LNCAP (cell line): Measurements from ENCODE around the gene RTL10.

Source experiments
- TF ChIP-seq, protein P1 (sequence below): fragments of 450-650 bp; IDR thresholded peaks from 2 replicates; pipeline ENCODE4 v1.5.1; 2017; ENCODE audit warnings: mild to moderate bottlenecking

RTL10 gene

DNA sequence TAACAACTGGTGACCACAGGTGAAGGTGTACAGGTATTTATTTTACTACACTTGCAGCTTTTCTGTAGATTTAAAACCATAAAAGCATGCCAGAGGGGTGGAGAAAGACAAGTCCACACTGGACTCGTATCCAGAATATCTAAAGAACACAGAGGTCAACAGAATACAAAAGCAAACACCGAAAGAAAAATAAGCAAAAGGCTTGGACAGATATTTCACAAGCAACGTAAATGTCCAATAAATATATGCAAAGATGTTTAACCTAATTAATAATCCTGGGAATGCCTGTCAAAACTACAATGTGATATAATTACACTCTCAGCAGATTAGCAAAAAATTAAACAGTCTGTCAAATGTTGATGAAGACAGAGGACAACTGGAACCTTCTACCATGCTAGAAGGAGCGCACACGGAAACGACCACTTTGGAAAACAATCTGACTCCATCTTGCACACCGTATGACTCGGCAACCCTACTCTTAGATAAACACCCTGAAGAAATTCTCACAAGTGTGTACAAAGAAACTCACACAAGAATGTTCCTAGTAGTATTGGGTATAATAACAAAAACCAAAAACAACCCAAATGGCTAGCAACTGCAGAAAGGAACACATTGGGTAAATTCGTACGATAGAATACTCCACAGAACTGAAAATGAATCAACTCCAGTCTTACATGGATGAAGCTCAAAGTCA is 27.2 kb downstream of the RTL10 start:
- TF ChIP-seq, protein P1, sequence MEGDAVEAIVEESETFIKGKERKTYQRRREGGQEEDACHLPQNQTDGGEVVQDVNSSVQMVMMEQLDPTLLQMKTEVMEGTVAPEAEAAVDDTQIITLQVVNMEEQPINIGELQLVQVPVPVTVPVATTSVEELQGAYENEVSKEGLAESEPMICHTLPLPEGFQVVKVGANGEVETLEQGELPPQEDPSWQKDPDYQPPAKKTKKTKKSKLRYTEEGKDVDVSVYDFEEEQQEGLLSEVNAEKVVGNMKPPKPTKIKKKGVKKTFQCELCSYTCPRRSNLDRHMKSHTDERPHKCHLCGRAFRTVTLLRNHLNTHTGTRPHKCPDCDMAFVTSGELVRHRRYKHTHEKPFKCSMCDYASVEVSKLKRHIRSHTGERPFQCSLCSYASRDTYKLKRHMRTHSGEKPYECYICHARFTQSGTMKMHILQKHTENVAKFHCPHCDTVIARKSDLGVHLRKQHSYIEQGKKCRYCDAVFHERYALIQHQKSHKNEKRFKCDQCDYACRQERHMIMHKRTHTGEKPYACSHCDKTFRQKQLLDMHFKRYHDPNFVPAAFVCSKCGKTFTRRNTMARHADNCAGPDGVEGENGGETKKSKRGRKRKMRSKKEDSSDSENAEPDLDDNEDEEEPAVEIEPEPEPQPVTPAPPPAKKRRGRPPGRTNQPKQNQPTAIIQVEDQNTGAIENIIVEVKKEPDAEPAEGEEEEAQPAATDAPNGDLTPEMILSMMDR = no peak

DNA sequence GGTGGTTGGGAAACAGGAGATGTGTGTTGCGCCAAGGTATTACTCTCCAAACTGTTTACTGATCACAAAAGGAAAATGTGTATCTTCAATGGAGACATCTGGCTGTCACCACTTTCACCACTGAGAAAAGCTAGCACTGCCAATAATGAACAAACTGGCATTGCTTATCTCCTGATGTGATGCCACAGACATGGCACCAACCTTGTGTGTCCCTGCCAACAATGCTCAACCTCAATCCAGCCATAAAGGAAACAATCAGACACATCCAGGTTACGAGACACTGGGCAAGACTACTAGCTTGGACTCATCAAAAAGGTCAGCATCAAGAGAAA is 28.1 kb downstream of the RTL10 start:
- TF ChIP-seq, protein P1 = no peak

DNA sequence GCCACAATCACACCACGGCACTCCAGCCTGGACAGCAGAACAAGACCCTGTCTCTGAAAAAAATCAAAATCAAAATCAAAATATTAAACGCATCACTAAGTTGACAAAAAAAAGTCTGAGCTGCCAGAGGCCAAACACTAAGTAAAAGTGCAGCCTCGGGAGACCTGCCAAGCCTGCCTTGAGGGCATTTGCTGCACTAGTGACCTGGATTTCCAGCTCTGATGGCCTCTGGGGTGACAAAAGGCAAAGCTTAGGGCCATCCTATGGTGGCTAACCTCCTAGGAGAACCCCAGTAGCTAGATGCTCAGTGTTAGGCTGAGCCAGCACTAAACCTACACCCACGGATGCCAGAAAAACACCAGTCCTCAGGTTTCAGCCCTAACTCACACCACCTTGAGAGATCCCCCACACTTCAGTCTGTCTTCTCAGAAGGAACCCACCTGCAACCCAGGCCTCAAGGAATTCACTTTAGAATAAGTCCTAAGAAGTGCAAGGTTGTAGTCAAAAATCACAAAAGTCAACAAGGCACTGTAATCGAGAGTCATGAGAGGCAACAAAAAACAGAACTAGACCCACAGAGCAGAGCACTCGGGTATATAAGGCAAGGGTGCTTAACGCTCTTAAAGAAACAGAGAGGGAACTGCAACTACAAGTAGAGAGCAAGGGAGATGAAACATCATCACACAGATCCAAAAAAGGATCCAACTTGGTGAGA is 28.6 kb downstream of the RTL10 start:
- TF ChIP-seq, protein P1 = no peak

DNA sequence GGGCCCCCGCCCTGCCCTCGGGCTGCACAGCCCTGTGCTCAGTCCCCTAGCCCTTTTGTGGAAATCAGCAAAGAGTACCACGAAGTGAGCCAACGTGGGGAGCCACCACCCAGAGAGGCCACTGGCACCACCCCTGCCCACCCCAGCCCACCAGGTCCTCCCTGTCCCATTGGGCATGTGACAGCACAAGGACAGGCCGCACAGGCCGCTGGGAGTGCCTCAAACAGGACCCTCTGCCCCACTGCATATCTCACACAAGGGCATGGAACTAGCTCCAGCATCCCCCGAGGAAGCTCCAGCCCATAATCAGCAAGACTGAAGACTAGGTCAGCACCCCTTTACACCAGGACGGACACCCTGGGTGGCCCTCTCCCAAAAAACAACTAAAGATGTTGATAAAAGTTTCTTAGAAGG is 29.7 kb downstream of the RTL10 start:
- TF ChIP-seq, protein P1 = no peak

DNA sequence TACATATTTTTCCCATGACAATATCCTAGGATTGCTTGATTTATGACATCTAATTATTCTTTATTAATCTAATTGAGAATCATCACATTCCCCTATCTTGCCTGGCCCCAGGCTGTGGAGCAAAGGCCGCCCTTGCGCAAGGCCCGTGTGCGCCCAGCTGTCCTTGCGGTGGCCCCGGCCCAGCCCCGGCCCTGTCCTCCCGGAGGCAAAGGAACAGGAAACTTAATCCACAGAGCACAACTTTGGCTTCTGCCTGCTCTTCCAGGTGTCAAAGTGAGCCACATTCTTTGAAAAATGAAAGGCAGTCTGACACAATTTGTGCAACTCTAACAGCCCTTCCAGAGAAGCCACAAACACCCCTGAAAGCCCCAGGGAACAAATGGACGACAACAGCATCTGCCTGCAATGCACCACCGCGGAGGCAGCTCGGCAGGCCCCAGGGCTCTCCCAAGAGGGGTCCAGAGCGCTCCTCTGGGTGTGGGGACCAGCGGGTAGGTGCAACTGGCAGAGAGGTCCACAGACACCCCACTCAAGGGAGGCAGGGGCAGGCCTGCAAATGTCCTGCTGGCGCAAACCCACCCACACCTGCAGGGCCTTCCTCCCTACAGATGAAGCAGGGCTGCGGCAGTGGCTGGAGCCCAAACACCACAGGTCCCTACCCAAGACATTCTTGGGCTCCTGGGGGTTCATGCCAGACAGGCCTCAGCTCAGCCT is 30.3 kb downstream of the RTL10 start:
- TF ChIP-seq, protein P1 = no peak

DNA sequence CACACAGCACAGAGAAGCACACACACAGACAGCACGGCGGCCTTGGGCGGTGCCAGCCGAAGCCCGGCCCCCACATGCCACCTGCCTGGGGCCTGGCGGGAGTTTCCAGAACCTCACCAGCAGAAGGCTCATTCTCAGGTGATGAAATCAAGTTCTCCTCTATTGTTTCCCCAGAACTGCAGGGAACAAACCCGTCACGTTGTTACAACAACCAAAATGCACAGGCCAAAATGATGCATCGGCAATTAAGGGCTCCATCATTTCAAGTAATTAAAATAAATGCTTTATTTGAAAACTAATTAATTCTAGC is 30.8 kb downstream of the RTL10 start:
- TF ChIP-seq, protein P1 = no peak

DNA sequence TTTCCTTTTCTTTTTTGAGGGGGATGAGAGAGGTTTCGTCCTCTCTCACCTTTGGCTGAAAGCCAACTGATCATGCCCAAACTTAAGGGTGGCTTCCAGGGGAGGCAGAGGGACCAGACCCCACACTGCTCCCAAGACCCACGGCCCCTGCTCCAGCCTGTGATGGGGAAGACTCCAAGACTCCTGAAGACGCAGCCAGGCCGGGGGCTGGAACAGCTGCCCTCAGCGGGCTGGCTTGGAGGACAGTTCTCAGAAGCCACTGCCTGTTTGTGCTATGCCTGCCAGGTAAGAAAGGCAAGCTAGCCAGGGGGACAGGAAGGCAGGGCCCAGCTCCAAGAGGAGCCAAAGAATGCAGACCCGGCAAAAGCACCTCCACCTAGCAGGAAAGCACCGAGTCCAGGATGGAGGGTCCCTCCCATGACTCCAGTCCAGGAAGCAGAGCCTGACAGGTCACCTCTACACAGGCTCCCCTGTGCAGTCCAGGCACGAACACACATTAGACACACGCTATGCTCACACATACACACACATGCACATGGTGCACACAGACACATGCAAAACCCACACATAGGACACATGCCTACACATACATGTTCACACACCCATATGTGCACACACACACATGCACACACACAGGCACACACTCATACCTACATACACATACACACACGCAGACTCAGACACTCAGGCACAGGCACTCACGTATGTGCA is 31.3 kb downstream of the RTL10 start:
- TF ChIP-seq, protein P1 = no peak
